ENCODE measurements around the gene ITGAX.
A peak's percentile ranks its signal among the peaks of the same experiment; 100 is the strongest.
"Not testable (repeated sequence)": the region's sequence is repeated elsewhere in the genome, so short reads cannot be mapped to it uniquely, and the experiment has no call there.

ITGAX gene

DNA sequence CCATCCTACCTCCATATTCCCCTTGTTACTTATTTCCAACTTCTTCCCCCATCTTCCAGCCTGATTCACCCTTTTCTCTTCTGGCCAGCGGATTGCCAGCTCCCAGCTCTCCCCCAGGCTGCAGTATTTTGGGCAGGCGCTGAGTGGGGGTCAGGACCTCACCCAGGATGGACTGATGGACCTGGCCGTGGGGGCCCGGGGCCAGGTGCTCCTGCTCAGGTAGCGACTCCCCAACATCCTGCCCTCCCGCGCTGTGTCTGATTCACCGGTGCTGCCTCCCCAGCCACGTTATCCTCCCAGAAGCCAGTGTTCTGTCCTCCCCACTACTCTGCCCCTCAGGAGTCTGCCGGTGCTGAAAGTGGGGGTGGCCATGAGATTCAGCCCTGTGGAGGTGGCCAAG is 57.8 kb downstream of the ITGAX start:
- DNase-seq = no peak

DNA sequence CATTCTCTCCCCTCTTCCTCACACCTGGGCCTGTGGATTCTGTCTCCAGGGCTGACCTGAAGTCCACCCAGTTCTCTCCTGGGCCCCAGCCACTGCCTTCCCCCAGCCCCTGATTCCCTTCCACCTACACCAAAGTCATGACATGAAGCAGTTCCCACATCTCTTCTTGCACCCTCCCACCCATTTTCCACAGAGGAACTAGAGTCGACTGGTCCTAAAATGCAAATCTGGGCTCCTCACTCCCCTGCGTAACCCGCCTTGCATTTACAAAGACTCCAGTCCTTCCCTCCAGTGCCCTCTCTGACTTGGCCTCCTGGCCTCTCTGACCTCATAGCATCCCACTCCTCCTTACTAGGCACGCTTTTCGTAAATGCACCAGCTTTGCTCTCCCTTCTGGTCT is 58.4 kb downstream of the ITGAX start:
- no peak for DNase-seq

DNA sequence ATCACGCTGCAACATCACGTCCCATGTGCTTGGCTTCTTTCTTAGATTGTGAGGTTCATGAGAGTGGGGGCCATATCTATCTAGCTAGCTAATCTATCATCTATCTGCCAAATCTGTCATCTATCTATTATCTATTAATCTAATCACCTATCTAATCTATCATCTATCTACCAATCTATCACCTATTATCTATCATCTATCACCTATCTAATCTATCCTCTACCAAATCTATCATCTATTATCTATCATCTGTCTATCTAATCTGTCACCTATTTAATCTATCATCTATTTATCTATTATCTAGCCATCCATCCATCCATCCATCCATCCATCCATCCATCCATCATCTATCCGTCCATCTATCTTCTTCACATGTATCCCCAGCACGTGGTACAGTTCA is 59.0 kb downstream of the ITGAX start:
- DNase-seq = no peak

DNA sequence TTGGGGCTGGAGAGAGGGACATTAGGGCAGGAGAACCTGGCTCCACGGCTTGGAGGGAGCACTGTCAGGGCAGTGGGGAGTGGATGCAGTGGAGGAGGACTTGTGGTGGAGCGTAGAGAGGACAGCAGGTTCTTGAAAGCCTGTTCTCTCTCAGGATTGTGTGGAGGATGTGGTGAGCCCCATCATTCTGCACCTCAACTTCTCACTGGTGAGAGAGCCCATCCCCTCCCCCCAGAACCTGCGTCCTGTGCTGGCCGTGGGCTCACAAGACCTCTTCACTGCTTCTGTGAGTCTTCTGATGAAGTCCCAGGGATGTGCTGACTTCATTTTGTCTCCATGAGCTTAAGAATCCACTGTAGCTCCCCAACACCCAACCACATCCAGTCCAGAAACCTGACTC is 59.7 kb downstream of the ITGAX start:
- no peak for DNase-seq

DNA sequence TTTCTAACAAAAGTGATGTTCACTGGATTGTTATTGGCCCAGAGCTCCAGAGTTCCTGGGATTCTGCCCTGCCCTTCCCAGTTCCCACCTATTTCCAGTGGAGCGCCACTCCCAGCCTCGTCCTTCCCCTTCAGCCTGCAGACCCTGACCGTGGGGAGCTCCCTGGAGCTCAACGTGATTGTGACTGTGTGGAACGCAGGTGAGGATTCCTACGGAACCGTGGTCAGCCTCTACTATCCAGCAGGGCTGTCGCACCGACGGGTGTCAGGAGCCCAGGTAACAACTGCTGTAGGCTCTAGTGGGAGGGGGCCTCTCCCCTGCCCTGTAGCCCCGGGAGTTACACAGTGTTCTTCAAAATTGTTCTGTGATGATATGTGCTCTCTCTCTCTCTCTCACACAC is 61.4 kb downstream of the ITGAX start:
- no peak for DNase-seq

DNA sequence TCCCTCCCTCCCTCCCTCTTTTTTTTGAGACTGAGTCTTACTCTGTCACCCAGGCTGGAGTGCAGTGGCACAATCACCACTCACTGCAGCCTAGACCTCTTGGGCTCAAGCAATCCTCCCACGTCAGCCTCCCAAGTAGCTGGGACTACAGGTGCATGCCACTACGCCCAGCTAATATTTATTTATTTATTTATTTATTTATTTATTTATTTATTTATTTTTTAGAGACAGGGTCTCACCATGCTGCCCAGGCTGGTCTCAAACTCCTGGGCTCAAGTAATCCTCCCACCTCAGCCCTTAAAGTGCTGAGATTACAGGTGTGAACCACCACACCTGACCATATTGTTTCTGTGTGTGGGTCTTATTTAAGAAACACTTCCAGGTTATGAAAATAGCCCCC is 62.1 kb downstream of the ITGAX start:
- not testable (repeated sequence) for DNase-seq

DNA sequence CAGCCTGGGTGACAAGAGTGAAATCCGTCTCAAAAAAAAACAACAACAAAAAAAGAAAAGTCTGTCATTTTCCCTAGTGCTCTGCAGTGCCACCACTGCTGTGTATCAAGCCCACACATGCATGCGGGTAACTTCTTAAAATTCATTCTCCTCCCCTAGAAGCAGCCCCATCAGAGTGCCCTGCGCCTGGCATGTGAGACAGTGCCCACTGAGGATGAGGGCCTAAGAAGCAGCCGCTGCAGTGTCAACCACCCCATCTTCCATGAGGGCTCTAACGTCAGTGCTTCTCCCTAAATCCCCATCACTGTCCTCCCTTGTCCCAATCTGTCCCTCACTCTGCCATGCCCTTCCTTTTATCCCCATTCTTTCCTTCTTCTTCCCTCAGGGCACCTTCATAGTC is 62.9 kb downstream of the ITGAX start:
- DNase-seq = no peak

DNA sequence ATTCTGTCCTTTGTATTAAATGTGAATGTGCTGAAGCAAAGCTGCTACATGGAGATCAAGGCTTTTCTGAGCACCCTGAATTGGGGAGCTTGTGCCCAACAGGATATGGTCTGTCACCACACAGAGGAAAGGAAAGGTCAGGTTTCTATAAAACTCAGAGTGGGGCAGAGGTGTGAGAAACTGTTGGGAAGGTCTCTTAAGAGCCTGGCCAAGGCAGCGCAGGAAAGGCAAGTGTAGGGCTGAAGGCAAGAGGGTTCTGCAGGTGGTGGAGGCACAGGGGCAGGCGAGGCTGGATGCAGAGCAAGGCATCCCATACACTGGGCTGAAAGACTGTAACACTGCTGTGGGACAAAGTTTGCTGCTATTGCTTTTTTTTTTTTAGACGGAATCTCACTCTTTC is 65.1 kb downstream of the ITGAX start:
- DNase-seq = no peak

DNA sequence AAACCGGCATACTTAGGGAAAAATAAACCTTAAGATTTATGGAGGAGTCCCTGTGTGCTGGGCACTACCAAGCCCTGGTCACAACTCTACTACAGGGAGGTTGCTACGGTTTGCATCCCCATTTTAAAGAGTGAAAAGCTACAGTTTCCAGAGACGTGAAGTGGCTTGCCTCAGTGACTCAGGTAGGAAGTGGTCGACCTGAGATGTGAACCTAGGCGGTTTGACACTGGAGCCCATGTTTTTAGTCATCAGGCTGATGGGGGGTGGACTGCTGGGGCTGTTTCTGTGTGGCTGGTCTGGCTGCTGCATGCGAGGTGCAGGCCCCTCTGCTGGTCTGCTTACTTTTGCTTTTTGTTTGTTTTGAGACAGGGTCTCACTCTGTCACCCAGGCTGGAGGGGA is 66.6 kb downstream of the ITGAX start:
- peak; percentile 57 for DNase-seq

DNA sequence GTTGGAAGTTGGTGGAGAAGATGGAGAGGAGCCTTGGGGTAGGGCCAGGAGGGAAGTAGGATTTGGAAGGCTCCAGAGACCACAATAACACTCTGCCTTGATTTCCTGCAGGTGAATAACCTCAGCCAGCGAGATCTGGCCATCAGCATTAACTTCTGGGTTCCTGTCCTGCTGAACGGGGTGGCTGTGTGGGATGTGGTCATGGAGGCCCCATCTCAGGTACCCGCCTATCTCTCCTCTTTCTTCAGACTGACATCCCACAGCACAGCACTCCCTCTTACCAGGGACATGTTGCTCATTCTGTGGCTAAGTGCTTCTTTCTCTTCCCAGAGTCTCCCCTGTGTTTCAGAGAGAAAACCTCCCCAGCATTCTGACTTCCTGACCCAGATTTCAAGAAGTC is 68.3 kb downstream of the ITGAX start:
- DNase-seq = no peak

DNA sequence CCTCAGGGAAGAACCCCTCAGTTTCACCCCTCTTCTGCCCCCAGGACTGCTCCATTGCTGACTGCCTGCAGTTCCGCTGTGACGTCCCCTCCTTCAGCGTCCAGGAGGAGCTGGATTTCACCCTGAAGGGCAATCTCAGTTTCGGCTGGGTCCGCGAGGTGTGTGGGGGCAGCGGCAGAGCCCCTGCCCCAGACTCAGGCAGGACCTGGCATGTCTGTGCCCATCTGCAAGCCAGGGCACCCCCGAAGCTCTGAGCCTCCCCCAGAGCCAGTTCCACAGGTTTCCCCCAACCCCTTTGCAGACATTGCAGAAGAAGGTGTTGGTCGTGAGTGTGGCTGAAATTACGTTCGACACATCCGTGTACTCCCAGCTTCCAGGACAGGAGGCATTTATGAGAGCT is 68.8 kb downstream of the ITGAX start:
- DNase-seq = no peak

DNA sequence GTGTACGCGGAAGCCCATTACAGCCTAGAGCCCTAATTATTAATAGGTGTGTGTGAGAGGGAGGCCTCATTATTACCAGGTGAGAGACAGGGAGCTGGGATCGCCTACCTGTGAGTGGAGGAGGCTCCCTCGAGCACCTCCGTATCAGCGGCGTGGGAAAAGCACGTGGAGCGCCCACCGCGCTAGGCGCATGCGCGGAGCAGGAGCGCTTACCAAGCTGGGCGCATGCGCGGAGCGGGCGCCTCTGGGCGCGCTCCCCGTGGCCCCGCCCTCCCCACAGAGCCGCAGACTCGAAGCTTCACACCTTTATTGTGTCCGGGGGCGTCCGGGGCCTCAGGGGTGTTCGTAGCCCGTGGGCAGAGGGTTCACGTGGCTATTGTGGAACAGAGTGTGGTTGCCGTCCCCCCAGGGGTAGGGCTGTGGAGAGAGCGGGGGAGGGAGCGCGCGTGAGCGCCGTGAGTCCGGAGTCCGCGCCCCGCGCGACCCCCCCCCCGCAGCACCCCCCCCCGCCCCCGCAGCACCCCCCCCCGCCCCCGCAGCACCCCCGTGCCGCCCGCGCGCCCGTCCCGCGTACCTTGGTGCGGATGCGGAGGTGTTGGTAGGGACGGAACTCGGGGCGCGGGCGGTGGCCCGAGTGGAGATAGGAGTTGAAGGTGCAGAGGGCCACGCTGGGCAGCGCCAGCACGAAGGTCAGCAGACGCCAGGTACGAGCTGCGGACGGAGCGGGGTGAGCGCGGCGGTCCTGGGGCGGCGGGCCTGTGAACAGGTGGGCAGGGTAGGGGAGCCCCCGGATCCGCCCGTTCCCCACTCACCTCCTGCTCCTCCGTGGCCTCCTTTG is 72.7 kb downstream of the ITGAX start:
- peak; percentile 60 for DNase-seq

DNA sequence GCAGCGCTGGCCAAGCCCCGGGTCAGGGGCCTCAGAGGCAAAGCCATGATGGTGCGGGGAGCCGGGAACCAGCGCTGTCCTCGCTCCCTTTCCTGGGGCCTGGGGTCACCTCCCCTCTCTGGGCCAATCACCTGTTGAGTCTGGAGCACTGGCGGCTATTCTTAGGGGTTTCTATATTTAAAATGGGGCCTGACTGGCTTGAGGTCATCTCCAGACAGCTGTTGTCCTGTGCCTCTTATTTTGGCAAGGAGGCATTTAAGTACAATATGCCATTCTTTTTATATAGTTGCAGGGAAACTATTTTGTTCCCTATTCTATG is 73.3 kb downstream of the ITGAX start, which contains the start of gene COX6A2:
TSS of gene COX6A2 (minus strand) at position 82 of the 319 bp plus-strand sequence. CDS start at position 47, 35 bp downstream.
- no peak for DNase-seq

DNA sequence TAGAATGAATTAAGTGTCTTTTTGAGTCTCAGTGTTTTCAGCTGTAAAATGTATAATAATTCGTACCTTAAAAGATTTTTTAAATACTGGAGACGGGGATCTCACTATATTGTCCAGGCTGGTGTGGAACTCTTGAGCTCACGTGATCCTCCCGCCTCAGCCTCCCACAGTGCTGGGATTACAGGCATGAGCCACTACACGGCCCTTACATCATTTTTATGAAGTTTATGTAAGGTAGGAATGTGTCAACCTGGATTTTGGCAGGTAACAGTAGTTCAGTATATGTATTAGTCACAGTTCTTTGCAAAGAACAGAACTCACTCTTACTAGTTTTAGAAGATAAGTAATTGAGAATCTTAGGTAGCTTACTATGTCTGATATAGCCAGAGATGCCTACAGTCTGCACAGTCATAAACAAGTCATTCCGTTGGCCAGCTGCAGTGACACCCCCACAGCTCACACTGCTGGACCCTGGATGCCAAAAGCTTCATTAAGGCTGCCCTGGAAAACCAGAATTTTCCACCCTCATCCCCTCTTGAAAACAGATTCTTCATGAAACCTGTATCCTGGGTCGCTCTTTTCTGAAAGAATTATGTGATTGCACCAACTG is 73.8 kb downstream of the ITGAX start:
- no peak for DNase-seq

DNA sequence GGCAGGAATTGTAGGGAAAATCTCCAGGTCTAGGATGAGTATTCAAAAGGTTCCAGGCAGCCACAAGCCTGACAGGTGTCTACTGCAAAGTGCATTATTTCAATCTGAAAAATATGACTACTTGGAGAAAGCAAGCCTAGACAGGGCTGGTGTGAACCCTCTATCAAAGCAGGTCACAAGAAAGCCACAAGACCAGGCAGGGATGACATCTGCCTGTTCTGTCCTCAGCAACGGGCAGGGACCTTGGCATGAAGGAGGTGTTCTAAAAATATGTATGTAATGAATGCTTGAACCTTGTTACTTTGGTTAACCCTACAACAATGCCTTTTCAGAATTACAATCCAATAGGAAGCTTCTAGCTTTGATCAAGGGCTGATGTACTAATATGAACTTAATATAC is 74.3 kb downstream of the ITGAX start:
- DNase-seq = no peak

DNA sequence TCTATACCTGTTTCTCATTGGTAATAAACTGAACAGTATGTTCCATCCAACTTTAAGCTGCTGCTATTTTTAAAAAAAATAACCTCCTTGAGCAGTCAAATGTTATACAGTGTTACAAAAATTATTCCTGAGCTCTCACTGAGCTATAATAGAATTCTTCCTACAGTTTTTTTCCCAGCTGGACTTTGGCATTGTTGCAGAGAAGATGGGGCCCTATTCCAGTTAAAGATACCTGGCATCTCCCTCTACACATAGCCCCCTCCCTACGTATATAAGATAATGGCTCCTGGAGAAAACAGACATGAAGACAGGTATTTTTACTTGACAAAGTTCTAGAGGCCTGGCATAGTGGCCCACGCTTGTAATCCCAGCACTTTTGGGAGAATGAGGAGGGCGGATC is 74.8 kb downstream of the ITGAX start:
- DNase-seq = no peak

DNA sequence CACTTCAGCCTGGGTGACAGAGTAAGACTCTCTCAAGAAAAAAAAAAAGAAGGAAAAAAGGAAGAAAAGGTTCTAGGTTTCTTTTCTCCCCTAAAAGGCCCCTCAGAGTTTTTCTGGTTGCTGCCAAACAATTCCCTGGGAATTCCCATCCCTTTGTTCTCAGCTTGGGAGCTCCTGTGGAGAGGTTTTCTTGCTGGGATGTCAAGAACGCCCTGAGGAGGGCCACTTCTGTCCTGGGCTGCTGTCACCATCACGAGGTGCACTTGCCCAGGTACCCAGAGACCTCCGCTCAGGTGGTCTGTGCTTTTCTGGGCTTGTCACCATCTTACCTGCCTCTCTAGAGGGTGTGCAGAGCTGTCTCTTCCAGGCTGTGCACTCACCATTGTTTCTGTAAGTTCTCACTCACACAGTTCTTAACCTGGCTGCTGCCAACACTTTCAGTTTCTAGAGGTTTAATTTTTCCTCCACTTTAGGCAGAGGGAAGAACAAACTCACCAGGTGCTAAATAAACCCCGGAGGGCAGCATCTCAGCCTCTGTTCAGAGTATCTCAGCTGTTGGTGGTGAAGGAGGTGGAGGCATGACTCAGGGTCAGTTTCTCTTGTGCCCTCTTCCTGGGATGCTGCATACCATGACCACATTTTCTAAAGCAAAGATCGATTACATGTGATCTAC is 75.5 kb downstream of the ITGAX start:
- no peak for DNase-seq

Measured in activated naive CD4-positive, alpha-beta T cell treated with Interleukin-2 at 50 U/mL for 16 hours (primary cell).